Activated T-helper 2 cell treated with anti-CD3 and anti-CD28 coated beads, Interferon-gamma antibody, Interleukin-2, Interleukin-4, amounts not matched to agents 10 μg/mL and 5 μg/mL and 100 μg/mL, durations not matched to agents 14 hours and 24 hours and 36 hours (primary cell): ENCODE data around the gene CLK2. TPM values are rescaled to one million over a fixed set of nuclear protein-coding genes. Genes with fewer than 3 reads are reported as not detected.
A peak's percentile ranks its signal among the peaks of the same experiment; 100 is the strongest.

Experiments
- DNase-seq: peaks from one replicate; pipeline ENCODE4 v3.0.0; 2021; ENCODE audit warnings: low spot score
- H3K27ac Mint-ChIP-seq: one replicate; pipeline ENCODE4 v1.8.0; 2021; ENCODE audit warnings: mixed read lengths
- H3K27me3 Mint-ChIP-seq: one replicate; pipeline ENCODE4 v1.8.0; 2021; ENCODE audit warnings: low read depth, mixed read lengths
- H3K36me3 Mint-ChIP-seq: one replicate; pipeline ENCODE4 v1.8.0; 2021; ENCODE audit warnings: low read depth, mixed read lengths
- H3K4me1 Mint-ChIP-seq: one replicate; pipeline ENCODE4 v1.8.0; 2021; ENCODE audit warnings: low read depth, mixed read lengths
- H3K4me3 Mint-ChIP-seq: one replicate; pipeline ENCODE4 v1.8.0; 2021; ENCODE audit warnings: low read depth, mild to moderate bottlenecking, moderate library complexity, mixed read lengths
- H3K9me3 Mint-ChIP-seq: one replicate; pipeline ENCODE4 v1.8.0; 2021; ENCODE audit warnings: mixed read lengths
- intact Hi-C: fragments of 100-400 bp; cut with micrococcal nuclease; formaldehyde crosslinking; loops from one replicate; pipeline ENCODE4 v1.15.1; 2023
- total RNA-seq: library from RNA; stranded (reverse); gene quantifications from 2 replicates; pipeline ENCODE4 v1.2.3, GENCODE V29; 2022

Gene CLK2
- total RNA-seq, result 95.7 and 96.8 TPM in 2 replicates

DNA sequence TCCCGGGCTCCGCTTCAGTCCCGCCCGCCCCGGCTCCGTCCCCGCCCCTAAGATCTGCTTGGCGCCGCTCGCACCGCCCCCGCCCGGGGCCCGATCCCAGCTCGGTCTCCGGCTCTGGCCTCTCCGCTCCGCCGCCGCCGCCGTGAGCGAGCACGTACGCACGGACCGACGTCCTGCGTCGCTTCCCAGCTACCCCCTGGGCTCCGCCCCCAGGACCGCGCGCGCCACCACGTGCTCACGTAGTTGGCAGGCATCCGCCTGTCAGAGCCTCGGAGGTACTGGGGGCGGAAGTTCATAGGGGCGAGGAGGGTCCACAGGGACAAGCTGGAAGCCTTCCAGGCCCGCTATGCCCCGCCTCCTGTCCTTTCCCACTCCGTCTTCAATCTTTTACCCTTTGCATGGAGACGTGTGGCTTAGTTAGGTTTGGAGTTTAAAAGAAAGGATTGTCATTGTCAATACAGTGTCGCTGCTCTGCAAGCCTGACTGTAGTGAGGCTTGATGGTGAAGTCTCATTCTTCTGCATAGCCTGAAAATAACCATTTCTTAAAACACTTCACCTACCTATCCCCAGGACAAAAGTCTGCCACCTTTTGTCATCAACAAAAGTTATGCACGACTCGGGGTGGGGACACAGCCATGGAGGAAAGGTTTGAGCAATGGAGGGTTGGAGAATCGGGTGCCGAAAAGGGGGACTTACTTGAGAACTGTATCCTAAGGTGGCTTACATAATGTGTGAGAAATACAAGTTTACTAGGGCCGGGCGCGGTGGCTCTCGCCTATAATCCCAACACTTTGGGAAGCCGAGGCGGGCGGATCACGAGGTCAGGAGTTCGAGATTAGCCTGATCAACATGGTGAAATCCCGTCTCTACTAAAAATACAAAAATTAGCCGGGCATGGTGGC is at the start of gene CLK2:
Gene CLK2, minus strand, starts transcription at position 162 of the 903 bp plus-strand sequence. CDS start 2,527 bp downstream, outside the sequence.
- peak within 1 kb of the TSS; percentile 98 for H3K4me3 Mint-ChIP-seq
- DNase-seq, result peak; percentile 95
- no peaks in the 10 kb centered on the region for H3K9me3 Mint-ChIP-seq
- H3K27me3 Mint-ChIP-seq, result no peaks in the 10 kb centered on the region
- H3K4me1 Mint-ChIP-seq, result peaks cover 42% of the 10 kb centered on the region
- peak within 1 kb of the TSS; percentile 91 for H3K27ac Mint-ChIP-seq
- peaks cover 41% of the 10 kb centered on the region for H3K36me3 Mint-ChIP-seq
- intact Hi-C loops, result loop anchor here (1.0 to 10.0 kb wide), 6 partner anchors 11 to 584 kb away; partner anchors contain the start of genes FDPS, GON4L, SCAMP3 and SYT11

DNA sequence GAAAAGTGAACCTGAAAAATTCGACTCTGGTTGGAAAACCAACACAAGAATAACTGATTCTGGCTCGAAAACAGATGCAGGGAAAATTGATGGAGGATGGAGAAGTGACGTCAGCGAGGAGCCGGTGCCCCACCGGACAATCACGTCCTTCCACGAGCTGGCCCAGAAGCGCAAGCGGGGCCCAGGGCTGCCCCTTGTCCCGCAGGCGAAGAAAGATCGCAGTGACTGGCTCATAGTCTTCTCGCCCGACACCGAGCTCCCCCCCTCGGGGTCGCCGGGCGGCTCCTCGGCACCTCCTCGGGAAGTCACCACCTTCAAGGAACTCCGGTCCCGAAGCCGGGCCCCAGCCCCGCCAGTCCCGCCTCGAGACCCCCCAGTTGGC is 49.3 kb upstream of the CLK2 start:
- no peaks in the 10 kb centered on the region for H3K9me3 Mint-ChIP-seq
- H3K27ac Mint-ChIP-seq, result no peak overlapping the region
- H3K4me1 Mint-ChIP-seq, result peaks cover 41% of the 10 kb centered on the region

DNA sequence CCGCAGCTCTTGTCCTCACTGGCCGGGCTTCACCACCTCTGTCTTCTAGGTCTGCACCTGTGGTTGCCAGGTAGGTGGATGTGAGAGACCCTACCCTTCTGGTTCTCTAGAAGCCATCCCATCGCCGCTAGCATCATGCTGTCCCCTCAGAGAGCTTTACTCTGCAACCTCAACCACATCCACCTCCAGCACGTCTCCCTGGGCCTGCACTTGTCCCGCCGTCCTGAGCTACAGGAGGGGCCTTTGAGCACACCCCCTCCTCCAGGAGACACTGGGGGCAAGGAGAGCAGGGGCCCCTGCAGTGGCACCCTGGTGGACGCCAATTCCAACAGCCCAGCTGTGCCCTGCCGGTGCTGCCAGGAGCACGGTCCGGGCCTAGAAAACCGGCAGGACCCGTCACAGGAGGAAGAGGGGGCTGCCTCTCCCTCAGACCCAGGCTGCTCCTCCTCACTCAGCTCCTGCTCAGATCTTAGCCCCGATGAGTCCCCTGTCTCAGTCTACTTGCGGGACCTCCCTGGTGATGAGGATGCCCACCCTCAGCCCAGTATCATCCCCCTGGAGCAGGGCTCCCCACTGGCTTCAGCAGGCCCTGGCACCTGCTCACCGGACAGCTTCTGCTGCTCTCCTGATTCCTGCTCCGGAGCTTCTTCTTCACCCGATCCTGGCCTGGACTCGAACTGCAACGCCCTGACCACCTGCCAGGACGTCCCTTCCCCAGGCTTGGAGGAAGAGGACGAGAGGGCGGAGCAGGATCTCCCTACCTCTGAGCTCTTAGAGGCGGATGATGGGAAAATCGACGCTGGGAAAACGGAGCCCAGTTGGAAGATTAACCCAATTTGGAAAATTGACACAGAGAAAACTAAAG is 48.6 kb upstream of the CLK2 start:
- H3K4me3 Mint-ChIP-seq, result peak overlapping the region; percentile 70
- intact Hi-C loops, result loop anchor here (1.0 to 5.0 kb wide), 2 partner anchors 72 to 130 kb away; no protein-coding TSS in a partner anchor
- no peaks in the 10 kb centered on the region for H3K27me3 Mint-ChIP-seq
- H3K27ac Mint-ChIP-seq, result no peak overlapping the region
- DNase-seq, result no peak
- no peaks in the 10 kb centered on the region for H3K9me3 Mint-ChIP-seq
- peaks cover 42% of the 10 kb centered on the region for H3K4me1 Mint-ChIP-seq
- H3K36me3 Mint-ChIP-seq, result peaks cover 44% of the 10 kb centered on the region

More for the DNA sequence above, 49.3 kb upstream of the CLK2 start:
- intact Hi-C loops, result loop anchor here (1.0 to 5.0 kb wide), 2 partner anchors 72 to 130 kb away; no protein-coding TSS in a partner anchor
- Mint-ChIP-seq H3K36me3 (peaks cover 39% of the 10 kb centered on the region), H3K27me3 (no peaks in the 10 kb centered on the region), H3K4me3 (peak overlapping the region; percentile 70)
- no peak for DNase-seq

DNA sequence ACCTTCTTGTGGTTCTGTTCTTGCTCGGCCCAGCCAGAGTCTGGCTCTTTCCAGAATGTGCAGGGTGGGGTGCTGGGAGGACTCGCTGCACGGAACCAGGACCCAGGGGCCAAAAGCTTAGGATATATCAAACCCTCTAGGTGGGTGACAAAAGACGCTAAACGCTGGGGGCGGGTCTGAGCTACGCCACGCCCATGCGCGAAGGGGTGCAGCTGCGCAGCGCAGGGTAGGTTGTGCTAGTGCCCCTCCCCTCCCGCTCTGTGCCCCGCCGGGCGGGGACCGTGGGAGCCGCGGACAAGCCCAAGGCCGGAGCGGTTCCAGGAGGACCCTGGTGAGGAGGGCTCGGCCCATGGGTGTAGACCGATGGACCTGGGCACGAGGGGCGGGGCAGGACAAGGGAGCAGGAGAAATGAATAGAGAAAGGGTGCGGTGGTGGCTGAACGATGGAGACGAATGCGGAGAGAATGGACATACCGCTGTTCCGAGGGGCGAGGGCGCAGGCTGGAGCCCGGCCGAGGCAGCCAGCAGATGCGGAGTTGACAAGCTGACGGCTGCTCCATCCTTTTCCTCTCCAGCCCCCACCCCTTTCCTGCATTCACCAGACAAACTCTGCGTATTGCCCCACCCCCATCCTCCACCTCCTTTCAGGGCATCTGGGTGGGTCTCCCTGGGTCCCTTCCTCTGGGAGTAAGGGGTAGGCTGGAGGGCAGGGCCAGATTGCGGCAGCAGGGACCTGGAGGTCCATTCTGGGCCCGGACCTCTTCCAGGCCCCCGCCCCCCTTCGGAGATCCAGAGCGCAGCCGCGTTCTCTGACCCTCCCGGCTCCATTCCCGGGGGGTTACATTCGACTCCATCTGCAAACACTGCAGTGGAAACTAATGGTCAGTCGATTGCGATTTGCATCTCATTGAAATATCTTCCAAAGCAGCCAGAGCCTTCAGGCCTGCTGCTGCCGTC is 47.6 kb upstream of the CLK2 start, which contains the start of gene RUSC1:
Gene RUSC1, plus strand, starts transcription at position 234 of the 957 bp plus-strand sequence. CDS start 880 bp downstream, outside the sequence.
- Mint-ChIP-seq H3K27ac (peak within 1 kb of the TSS; percentile 29), H3K9me3 (no peaks in the 10 kb centered on the region), H3K27me3 (no peaks in the 10 kb centered on the region), H3K4me1 (peaks cover 41% of the 10 kb centered on the region), H3K4me3 (peak within 1 kb of the TSS; percentile 65), H3K36me3 (peaks cover 47% of the 10 kb centered on the region)
- DNase-seq, result peak; percentile 76
- intact Hi-C loops, result loop anchor here (1.0 to 5.0 kb wide), 3 partner anchors 12 to 129 kb away; partner anchors contain the start of gene HCN3

DNA sequence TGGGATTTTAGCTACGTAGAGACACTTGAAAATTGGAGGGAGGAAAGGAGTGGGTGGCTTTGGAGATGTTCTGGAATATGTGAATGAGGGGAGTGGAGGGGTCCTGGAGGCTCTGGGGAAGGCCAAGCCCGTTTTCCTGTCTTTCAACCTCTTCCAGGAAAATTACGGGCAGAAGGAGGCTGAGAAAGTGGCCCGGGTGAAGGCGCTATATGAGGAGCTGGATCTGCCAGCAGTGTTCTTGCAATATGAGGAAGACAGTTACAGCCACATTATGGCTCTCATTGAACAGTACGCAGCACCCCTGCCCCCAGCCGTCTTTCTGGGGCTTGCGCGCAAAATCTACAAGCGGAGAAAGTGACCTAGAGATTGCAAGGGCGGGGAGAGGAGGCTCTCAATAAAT is 46.9 kb upstream of the CLK2 start:
- no peak for DNase-seq
- intact Hi-C loops, result loop anchor here (1.0 to 5.0 kb wide), 3 partner anchors 11 to 128 kb away; partner anchors contain the start of gene HCN3
- Mint-ChIP-seq H3K4me1 (peaks cover 38% of the 10 kb centered on the region), H3K4me3 (peak overlapping the region; percentile 65), H3K9me3 (no peaks in the 10 kb centered on the region), H3K27me3 (no peaks in the 10 kb centered on the region), H3K36me3 (peaks cover 49% of the 10 kb centered on the region), H3K27ac (peak overlapping the region; percentile 29)

DNA sequence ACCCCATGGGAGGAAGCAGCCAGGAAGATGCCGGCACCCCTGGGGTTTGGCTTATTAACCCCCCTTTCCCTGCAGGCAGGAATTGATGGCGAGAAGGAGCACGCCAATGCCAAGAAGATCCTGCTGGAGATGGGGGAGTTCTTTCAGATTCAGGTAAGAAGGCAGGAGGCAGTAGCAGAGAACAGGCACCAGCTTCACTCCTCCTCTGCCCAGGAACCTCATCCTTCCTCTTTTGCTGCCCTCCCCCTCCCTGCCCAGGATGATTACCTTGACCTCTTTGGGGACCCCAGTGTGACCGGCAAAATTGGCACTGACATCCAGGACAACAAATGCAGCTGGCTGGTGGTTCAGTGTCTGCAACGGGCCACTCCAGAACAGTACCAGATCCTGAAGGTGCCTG is 46.2 kb upstream of the CLK2 start:
- intact Hi-C loops, result no loop called here
- Mint-ChIP-seq H3K4me1 (peaks cover 38% of the 10 kb centered on the region), H3K36me3 (peaks cover 56% of the 10 kb centered on the region), H3K27me3 (no peaks in the 10 kb centered on the region), H3K9me3 (no peaks in the 10 kb centered on the region), H3K4me3 (no peak overlapping the region), H3K27ac (peak overlapping the region; percentile 40)
- DNase-seq, result no peak

DNA sequence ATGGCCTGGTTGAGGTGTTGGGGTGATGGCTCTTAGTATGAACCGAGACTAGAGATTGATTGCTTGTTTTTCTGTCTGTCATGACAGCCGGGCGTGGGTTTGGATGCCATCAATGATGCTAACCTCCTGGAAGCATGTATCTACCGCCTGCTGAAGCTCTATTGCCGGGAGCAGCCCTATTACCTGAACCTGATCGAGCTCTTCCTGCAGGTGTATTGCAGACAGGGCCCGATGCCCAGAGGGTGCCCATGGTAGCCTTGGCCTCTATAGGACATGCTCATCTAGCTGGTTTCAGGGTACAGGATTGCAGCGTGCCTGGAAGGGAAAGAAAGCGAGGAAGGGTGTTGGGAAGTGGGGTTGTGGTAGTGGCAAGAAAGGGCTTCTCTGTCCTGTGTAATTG is 44.8 kb upstream of the CLK2 start:
- Mint-ChIP-seq H3K9me3 (no peaks in the 10 kb centered on the region), H3K27ac (no peak overlapping the region), H3K4me3 (no peak overlapping the region), H3K4me1 (peaks cover 44% of the 10 kb centered on the region), H3K36me3 (peaks cover 69% of the 10 kb centered on the region), H3K27me3 (no peaks in the 10 kb centered on the region)
- DNase-seq, result no peak
- intact Hi-C loops, result no loop called here

DNA sequence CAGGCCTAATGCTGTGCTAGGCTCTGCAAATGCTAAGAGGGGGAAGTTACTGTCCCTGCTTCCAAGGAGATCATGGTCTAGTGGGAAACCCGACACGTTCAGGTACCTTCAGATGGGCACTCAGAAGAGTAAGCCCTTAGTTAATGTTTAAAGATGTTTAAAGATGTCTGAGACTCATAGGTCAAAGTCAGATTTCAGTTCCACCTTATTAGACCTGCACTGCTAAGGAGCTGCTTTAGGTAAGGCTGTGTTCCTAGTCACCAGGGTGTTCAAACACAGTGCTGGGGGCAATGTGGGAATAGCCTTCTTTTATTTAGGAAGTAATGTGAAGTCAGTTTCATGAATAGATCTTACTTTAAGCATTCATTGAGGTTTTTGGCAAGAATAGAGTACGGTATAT is 43.6 kb upstream of the CLK2 start:
- H3K4me1 Mint-ChIP-seq, result peaks cover 45% of the 10 kb centered on the region
- intact Hi-C loops, result no loop called here
- H3K4me3 Mint-ChIP-seq, result no peak overlapping the region
- DNase-seq, result no peak
- no peak overlapping the region for H3K27ac Mint-ChIP-seq
- H3K9me3 Mint-ChIP-seq, result no peaks in the 10 kb centered on the region
- no peaks in the 10 kb centered on the region for H3K27me3 Mint-ChIP-seq
- H3K36me3 Mint-ChIP-seq, result peaks cover 80% of the 10 kb centered on the region

DNA sequence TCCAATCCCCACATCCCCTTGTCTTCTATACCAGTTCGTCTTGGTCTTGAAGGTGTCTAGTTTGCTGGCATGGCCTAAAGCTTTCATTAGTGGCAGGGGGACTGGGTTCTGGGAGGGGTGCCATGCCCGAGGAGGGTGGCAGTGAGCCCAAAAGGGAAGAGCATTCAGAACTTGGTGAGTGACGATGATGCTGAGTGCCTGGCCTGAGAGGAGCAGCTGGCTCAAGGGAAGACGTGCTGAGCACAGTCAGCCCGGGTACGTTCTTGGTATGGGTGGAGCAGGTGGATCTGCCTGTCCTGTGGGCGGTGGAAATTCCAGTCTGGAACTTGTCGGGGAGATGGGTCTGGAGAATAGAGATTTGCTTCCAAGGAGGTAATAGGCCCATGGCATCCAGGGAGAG is 40.0 kb upstream of the CLK2 start:
- Mint-ChIP-seq H3K36me3 (peaks cover 80% of the 10 kb centered on the region), H3K4me3 (no peak overlapping the region), H3K9me3 (no peaks in the 10 kb centered on the region), H3K27me3 (no peaks in the 10 kb centered on the region), H3K4me1 (peaks cover 37% of the 10 kb centered on the region), H3K27ac (peak overlapping the region; percentile 67)
- intact Hi-C loops, result no loop called here
- DNase-seq, result no peak

DNA sequence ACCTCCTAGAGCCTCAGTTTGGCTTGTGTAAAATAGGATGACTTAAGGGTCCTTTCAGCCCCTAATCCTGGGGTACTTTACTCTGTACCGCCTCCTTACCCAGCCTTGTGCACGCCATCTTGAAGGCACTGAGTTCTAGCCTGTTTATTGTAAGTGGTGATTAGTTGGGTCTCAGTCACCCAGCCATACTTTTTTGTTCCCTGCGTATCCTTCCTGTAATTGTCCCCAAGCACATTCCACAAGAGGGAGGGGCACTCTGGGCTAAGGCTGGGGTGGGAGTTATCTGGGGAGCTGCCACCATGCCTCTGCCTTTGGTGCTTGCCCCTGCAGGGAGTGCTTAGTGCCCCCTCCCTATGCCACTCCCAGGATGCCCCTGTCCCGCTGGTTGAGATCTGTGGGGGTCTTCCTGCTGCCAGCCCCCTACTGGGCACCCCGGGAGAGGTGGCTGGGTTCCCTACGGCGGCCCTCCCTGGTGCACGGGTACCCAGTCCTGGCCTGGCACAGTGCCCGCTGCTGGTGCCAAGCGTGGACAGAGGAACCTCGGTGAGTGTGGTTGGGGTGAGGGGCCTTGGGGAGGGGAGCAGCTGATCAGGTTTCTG is 36.2 kb upstream of the CLK2 start:
- DNase-seq, result no peak
- intact Hi-C loops, result loop anchor here (1.0 to 5.0 kb wide), 3 partner anchors 11 to 47 kb away; partner anchors contain the start of genes CLK2, RUSC1 and SCAMP3
- Mint-ChIP-seq H3K4me1 (peaks cover 38% of the 10 kb centered on the region), H3K27me3 (no peaks in the 10 kb centered on the region), H3K9me3 (no peaks in the 10 kb centered on the region), H3K27ac (peak overlapping the region; percentile 97), H3K4me3 (peak overlapping the region; percentile 98), H3K36me3 (peaks cover 51% of the 10 kb centered on the region)
